HEK293 (cell line): ENCODE data around the gene STEAP3.

Experiments
- CTCF ChIP-seq: fragments of 450-650 bp; formaldehyde crosslinking; IDR thresholded peaks from 2 replicates; pipeline ENCODE4 v1.5.1; 2016; ENCODE audit warnings: missing biosample characterization, missing genetic modification characterization
- MYNN ChIP-seq: fragments of 450-650 bp; formaldehyde crosslinking; IDR thresholded peaks from 2 replicates; pipeline ENCODE4 v1.5.1; 2016; ENCODE audit warnings: missing biosample characterization, missing genetic modification characterization, borderline replicate concordance
- PRDM6 ChIP-seq: fragments of 450-650 bp; formaldehyde crosslinking; IDR thresholded peaks from 2 replicates; pipeline ENCODE4 v1.5.1; 2017; ENCODE audit warnings: missing biosample characterization, missing genetic modification characterization
- SALL2 ChIP-seq: fragments of 450-650 bp; formaldehyde crosslinking; IDR thresholded peaks from 2 replicates; pipeline ENCODE4 v1.5.0; 2017; ENCODE audit warnings: missing biosample characterization, mild to moderate bottlenecking, missing genetic modification characterization, borderline replicate concordance
- ZFP69B ChIP-seq: fragments of 450-650 bp; formaldehyde crosslinking; IDR thresholded peaks from 2 replicates; pipeline ENCODE4 v1.5.1; 2016; ENCODE audit warnings: missing biosample characterization, missing genetic modification characterization
- ZNF23 ChIP-seq: fragments of 450-650 bp; formaldehyde crosslinking; IDR thresholded peaks from 2 replicates; pipeline ENCODE4 v1.5.1; 2016; ENCODE audit warnings: missing biosample characterization, missing genetic modification characterization, borderline replicate concordance

GRCh38 chr2:119250718-119251290 is 27.2 kb downstream of the STEAP3 start:
- TF ChIP-seq PRDM6 (tag by site-specific recombination) (no peak), CTCF (no peak), MYNN (tag by site-specific recombination) (no peak), ZFP69B (tag by site-specific recombination) (no peak), SALL2 (tag by site-specific recombination) (no peak), ZNF23 (no peak)
